HEK293 (cell line): Measurements from ENCODE around the gene KIF1A.

Experiments
- BCL11B ChIP-seq: fragments of 450-650 bp; formaldehyde crosslinking; IDR thresholded peaks from 2 replicates; pipeline ENCODE4 v1.5.1; 2016; ENCODE audit warnings: low read depth, missing biosample characterization, missing genetic modification characterization
- TF ChIP-seq, protein P1 (sequence below): fragments of 450-650 bp; formaldehyde crosslinking; IDR thresholded peaks from 2 replicates; pipeline ENCODE4 v1.5.1; 2016; ENCODE audit warnings: missing biosample characterization, missing genetic modification characterization

DNA sequence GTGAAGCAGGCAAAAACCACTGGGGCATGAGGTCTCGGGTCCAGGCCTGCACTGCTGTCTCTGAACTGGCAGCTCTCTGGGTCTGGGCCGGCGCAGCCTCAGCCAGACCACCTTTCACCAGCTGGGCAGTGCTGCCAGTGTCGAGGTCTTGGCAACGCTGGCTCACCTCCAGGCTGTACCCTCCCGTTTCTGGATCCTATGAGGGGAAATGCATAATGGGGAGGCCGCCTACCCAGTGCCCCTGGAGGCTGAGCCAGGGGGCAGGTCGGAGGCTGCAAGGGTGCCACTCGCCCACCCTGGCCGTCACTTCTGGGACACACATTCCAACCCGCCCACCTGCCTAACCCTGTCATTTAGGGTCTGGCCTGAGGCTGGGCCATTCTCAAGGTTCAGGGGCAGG, 24.6 kb downstream of the KIF1A start:
- TF ChIP-seq, protein P1, sequence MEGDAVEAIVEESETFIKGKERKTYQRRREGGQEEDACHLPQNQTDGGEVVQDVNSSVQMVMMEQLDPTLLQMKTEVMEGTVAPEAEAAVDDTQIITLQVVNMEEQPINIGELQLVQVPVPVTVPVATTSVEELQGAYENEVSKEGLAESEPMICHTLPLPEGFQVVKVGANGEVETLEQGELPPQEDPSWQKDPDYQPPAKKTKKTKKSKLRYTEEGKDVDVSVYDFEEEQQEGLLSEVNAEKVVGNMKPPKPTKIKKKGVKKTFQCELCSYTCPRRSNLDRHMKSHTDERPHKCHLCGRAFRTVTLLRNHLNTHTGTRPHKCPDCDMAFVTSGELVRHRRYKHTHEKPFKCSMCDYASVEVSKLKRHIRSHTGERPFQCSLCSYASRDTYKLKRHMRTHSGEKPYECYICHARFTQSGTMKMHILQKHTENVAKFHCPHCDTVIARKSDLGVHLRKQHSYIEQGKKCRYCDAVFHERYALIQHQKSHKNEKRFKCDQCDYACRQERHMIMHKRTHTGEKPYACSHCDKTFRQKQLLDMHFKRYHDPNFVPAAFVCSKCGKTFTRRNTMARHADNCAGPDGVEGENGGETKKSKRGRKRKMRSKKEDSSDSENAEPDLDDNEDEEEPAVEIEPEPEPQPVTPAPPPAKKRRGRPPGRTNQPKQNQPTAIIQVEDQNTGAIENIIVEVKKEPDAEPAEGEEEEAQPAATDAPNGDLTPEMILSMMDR (tag by site-specific recombination), result no peak
- no peak for TF ChIP-seq BCL11B (tag by site-specific recombination)
